NB4 (cell line): Measurements from ENCODE around the gene PHOX2A.

Experiments used
- DNase-seq: peaks from one replicate; pipeline ENCODE4 v3.0.0; 2010; ENCODE audit warnings: low read depth
- H3K4me3 ChIP-seq: one replicate; pipeline ENCODE4 v1.5.1; 2011; ENCODE audit warnings: mild to moderate bottlenecking, low read depth, low read length, moderate library complexity
- MYC ChIP-seq: IDR thresholded peaks from 2 replicates; pipeline ENCODE4 v1.6.1; 2011; ENCODE audit warnings: low read depth, low read length
- POLR2A ChIP-seq: IDR thresholded peaks from 2 replicates; pipeline ENCODE4 v1.6.1; 2011; ENCODE audit warnings: mild to moderate bottlenecking; ENCODE audit not compliant: insufficient read length; ENCODE audit errors: extremely low read depth
- TF ChIP-seq, protein P1 (sequence below): IDR thresholded peaks from one replicate; pipeline ENCODE4 v1.5.1; 2012; ENCODE audit warnings: low read depth, low read length
- TF ChIP-seq, protein P2 (sequence below): IDR thresholded peaks from 2 replicates; pipeline ENCODE4 v1.6.1; 2011; ENCODE audit warnings: low read depth, low read length

Gene PHOX2A

DNA sequence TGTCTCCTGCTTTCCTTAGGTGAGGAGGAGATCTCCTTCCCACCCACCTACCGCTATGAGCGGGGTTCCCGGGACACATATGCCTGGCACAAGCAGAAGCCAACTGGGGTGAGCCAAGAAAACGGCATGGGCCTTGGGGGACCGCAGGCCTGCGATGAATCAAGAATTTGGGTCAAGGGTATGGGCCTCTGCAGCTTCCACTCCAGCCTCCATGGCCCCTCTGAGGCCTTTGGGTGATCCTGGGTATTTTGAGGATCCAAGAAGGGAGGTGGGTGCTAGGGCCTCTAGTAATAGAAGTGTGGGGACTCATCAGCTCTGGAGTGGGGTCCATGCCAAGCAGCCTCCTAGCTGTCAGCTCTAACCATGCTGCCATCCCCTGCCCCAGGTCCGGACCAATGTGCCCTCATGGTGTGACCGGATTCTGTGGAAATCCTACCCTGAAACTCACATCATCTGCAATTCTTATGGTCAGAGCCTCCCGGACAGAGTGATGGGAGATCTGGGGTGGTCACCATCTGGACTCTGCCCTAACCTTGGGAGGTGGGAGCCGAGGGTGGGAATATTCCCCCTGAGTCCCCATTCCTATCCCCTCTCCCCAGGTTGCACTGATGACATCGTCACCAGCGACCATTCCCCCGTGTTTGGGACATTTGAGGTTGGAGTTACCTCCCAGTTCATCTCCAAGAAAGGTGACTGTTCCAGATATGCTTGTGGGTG lies 10.8 kb downstream of the PHOX2A start:
- no peak overlapping the region for H3K4me3 ChIP-seq
- no peak for DNase-seq
- no peak for TF ChIP-seq MYC
- TF ChIP-seq, protein P1, sequence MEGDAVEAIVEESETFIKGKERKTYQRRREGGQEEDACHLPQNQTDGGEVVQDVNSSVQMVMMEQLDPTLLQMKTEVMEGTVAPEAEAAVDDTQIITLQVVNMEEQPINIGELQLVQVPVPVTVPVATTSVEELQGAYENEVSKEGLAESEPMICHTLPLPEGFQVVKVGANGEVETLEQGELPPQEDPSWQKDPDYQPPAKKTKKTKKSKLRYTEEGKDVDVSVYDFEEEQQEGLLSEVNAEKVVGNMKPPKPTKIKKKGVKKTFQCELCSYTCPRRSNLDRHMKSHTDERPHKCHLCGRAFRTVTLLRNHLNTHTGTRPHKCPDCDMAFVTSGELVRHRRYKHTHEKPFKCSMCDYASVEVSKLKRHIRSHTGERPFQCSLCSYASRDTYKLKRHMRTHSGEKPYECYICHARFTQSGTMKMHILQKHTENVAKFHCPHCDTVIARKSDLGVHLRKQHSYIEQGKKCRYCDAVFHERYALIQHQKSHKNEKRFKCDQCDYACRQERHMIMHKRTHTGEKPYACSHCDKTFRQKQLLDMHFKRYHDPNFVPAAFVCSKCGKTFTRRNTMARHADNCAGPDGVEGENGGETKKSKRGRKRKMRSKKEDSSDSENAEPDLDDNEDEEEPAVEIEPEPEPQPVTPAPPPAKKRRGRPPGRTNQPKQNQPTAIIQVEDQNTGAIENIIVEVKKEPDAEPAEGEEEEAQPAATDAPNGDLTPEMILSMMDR, result no peak
- TF ChIP-seq POLR2A, result no peak
- TF ChIP-seq, protein P2, sequence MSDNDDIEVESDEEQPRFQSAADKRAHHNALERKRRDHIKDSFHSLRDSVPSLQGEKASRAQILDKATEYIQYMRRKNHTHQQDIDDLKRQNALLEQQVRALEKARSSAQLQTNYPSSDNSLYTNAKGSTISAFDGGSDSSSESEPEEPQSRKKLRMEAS, result no peak

DNA sequence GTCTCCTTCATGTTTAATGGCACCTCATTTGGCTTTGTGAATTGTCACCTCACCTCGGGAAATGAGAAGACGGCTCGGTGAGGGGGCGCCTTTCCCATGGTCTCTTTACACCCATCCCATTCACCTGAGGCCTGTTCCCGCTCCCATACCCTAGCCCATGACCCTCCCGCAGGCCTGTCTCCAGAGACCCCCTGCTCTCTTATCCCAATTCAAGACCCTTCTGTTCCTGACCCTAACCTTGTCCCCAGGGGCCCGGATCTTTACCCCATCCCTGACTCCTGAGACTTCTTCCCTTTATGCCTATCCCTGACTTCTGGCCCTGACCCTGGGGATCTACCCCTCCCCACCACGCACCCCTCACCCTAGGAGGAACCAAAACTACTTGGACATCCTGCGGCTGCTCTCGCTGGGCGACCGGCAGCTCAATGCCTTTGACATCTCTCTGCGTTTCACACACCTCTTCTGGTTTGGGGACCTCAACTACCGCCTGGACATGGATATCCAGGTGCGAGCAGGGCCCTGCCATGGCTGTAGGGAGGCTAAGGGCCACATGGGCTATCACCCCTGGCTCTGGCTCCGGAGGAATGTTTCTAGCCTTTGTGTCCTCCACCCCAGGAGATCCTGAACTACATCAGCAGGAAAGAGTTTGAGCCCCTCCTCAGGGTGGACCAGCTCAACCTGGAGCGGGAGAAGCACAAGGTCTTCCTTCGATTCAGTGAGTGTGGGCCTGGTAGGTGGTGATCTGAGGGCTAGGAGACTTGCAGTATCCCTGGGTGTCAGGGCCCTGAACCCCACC lies 11.5 kb downstream of the PHOX2A start:
- no peak for DNase-seq
- H3K4me3 ChIP-seq, result no peak overlapping the region
- no peak for TF ChIP-seq POLR2A
- no peak for TF ChIP-seq MYC
- TF ChIP-seq, protein P2, result no peak
- TF ChIP-seq, protein P1, result no peak

DNA sequence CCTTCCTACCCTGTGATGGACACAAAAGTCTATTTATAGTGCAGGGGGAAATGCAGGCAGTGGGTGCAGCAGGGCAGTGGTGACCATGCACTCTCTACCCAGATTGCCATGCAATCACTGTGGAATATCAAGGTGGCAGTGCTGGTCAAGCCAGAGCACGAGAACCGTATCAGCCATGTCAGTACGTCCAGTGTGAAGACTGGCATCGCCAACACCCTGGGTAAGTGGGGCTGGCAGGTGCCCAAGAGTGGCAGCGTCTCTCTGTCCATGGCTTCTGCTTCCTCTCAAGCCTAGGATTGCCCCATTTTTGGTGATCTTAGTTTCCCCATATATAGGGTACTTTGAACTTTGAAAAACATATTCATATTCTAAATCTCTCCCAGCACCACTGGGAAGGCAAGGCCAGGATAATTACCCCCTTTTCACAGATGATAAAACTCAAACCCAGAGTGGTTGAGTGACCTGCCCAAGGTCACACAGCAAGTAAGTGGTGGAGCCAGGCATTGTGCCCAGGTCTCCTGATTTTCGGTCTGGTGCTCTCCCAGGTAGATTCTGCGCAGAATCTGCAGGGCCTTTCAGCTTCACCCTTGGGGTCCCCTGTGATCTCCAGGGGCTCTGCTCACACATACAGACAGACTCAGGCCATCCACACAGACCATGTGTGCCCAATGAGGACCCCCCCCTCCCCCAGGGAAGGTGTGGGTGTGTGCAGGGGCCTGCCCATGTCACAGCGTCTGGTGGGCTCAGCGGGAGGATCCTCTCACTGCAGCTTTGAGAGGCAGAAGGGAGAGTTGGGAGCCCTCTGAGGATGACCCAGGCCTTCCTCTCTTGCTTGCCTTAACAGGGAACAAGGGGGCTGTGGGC lies 12.3 kb downstream of the PHOX2A start:
- DNase-seq, result no peak
- TF ChIP-seq, protein P2, result no peak
- no peak for TF ChIP-seq POLR2A
- TF ChIP-seq MYC, result no peak
- TF ChIP-seq, protein P1, result no peak
- no peak overlapping the region for H3K4me3 ChIP-seq

DNA sequence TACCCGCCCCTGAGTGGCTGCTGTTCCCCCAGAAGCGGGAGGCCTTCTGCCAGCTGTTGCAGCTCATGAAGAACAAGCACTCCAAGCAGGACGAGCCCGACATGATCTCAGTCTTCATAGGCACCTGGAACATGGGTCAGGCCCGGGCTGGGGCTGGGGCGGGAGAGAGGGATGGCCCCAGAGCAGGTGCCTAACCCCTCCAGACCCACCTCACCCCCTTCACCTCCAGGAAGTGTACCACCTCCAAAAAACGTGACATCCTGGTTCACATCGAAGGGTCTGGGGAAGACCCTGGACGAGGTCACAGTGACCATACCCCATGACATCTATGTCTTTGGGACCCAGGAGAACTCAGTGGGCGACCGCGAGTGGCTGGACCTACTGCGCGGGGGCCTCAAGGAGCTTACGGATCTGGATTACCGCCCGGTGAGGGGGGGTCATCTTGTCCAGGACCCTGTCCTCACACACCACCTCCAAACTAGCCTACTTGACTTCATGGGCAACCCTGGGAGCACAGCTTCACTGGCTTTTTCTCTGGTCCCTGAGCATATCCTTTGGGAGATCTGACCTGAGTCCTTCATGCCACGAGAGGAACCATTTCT lies 13.1 kb downstream of the PHOX2A start:
- no peak overlapping the region for H3K4me3 ChIP-seq
- TF ChIP-seq, protein P1, result no peak
- TF ChIP-seq, protein P2, result no peak
- no peak for TF ChIP-seq MYC
- TF ChIP-seq POLR2A, result no peak
- DNase-seq, result no peak
